Fibroblast of lung (primary cell): Measurements from ENCODE around the gene CMSS1. TPM values are rescaled to one million over a fixed set of nuclear protein-coding genes. Genes with fewer than 3 reads are reported as not detected.
A peak's percentile ranks its signal among the peaks of the same experiment; 100 is the strongest.

Experiments used
- DNase-seq, 2 donors: peaks; one replicate each; pipeline versions ENCODE4 v3.0.0 to v3.0.0-alpha.2; 2010; ENCODE audit warnings: low read depth in 2 of 2
- H2AFZ ChIP-seq: 2 replicates; pipeline ENCODE4 v1.5.1; 2012; ENCODE audit warnings: low read length, control low read depth, inconsistent platforms
- H3K27ac ChIP-seq: 2 replicates; pipeline ENCODE4 v1.5.1; 2011; ENCODE audit warnings: low read length, control low read depth; ENCODE audit not compliant: insufficient read depth
- H3K27me3 ChIP-seq: 2 replicates; pipeline ENCODE4 v1.5.1; 2011; ENCODE audit warnings: mild to moderate bottlenecking, low read length; ENCODE audit not compliant: control insufficient read depth, insufficient read depth
- H3K36me3 ChIP-seq: 2 replicates; pipeline ENCODE4 v1.5.1; 2011; ENCODE audit warnings: low read length; ENCODE audit not compliant: control insufficient read depth, insufficient read depth
- H3K4me1 ChIP-seq: 2 replicates; pipeline ENCODE4 v1.5.1; 2011; ENCODE audit warnings: low read length; ENCODE audit not compliant: control insufficient read depth, insufficient read depth; ENCODE audit errors: extremely low read depth
- H3K4me2 ChIP-seq: 2 replicates; pipeline ENCODE4 v1.5.1; 2011; ENCODE audit warnings: low read length, control low read depth; ENCODE audit not compliant: insufficient read depth; ENCODE audit errors: extremely low read depth
- H3K4me3 ChIP-seq, 4 experiments: fragments of 200-600 bp in 1 of 4; sonication (generic) in 1 of 4; replicated peaks in 1 of 4; 2 replicates each; pipeline ENCODE4 v1.5.1; 2011 to 2016; ENCODE audit warnings: low read length in 4 of 4, low read depth in 3 of 4, mild to moderate bottlenecking in 3 of 4, control low read depth in 2 of 4, inconsistent platforms in 1 of 4, mixed read lengths in 1 of 4; ENCODE audit not compliant: insufficient read depth in 1 of 4; ENCODE audit errors: control extremely low read depth in 1 of 4
- H3K79me2 ChIP-seq: 2 replicates; pipeline ENCODE4 v1.5.1; 2012; ENCODE audit warnings: mild to moderate bottlenecking, low read length, inconsistent platforms; ENCODE audit not compliant: control insufficient read depth, insufficient read depth
- H3K9ac ChIP-seq: 2 replicates; pipeline ENCODE4 v1.5.1; 2011; ENCODE audit warnings: mild to moderate bottlenecking, low read length, control low read depth; ENCODE audit not compliant: insufficient read depth
- H3K9me3 ChIP-seq: 2 replicates; pipeline ENCODE4 v1.5.1; 2012; ENCODE audit warnings: low read depth, low read length; ENCODE audit not compliant: control insufficient read depth, insufficient read depth
- H4K20me1 ChIP-seq: 2 replicates; pipeline ENCODE4 v1.5.1; 2011; ENCODE audit warnings: low read length; ENCODE audit not compliant: control insufficient read depth, insufficient read depth; ENCODE audit errors: extremely low read depth
- EZH2 ChIP-seq: IDR thresholded peaks from 2 replicates; pipeline ENCODE4 v1.5.1; 2012; ENCODE audit warnings: low read length, control low read depth, mild to moderate bottlenecking; ENCODE audit errors: missing control alignments
- polyA plus RNA-seq, 2 donors: library from polyadenylated mRNA; depleted of rRNA in 1 of 2; stranded (reverse) in 1 of 2; unstranded in 1 of 2; fragments of >200 nt; gene quantifications; 2 replicates each; pipeline ENCODE4 v1.2.1, GENCODE V29; 2011 to 2012; ENCODE audit warnings: missing spikeins in 1 of 2
- total RNA-seq: library from RNA; depleted of rRNA; stranded (reverse); fragments of >200 nt; gene quantifications from 2 replicates; pipeline ENCODE4 v1.2.1, GENCODE V29; 2014
- TF ChIP-seq, protein P1 (sequence below), 2 donors: IDR thresholded peaks in 1 of 2; conservative IDR thresholded peaks in 1 of 2; 1 replicate in 1 of 2; 2 replicates in 1 of 2; pipeline ENCODE4 v1.5.1; 2011 to 2012; ENCODE audit warnings: low read length in 2 of 2, control low read depth in 1 of 2, inconsistent platforms in 1 of 2, low read depth in 1 of 2, mild to moderate bottlenecking in 1 of 2

CMSS1 gene
- total and polyA plus RNA-seq, 2 donors (not counting 1 experiment from before 2014, with no cell fraction given): 6.9 to 13.2 TPM

- H3K36me3 ChIP-seq: no peaks in the 10 kb centered on the region
- no peak overlapping the region for H3K4me3 ChIP-seq
- H3K79me2 ChIP-seq: peaks cover 4% of the 10 kb centered on the region
- no peaks in the 10 kb centered on the region for H4K20me1 ChIP-seq
- peak overlapping the region; percentile 54 for H3K27ac ChIP-seq
- H3K4me1 ChIP-seq: peaks cover 19% of the 10 kb centered on the region
- no peak overlapping the region for H3K4me2 ChIP-seq
- DNase-seq: peak; percentile 64 to 81
- H3K27me3 ChIP-seq: no peaks in the 10 kb centered on the region
- no peaks in the 10 kb centered on the region for H3K9me3 ChIP-seq
- H2AFZ ChIP-seq: no peak overlapping the region
- no peak for TF ChIP-seq EZH2
- TF ChIP-seq, protein P1, sequence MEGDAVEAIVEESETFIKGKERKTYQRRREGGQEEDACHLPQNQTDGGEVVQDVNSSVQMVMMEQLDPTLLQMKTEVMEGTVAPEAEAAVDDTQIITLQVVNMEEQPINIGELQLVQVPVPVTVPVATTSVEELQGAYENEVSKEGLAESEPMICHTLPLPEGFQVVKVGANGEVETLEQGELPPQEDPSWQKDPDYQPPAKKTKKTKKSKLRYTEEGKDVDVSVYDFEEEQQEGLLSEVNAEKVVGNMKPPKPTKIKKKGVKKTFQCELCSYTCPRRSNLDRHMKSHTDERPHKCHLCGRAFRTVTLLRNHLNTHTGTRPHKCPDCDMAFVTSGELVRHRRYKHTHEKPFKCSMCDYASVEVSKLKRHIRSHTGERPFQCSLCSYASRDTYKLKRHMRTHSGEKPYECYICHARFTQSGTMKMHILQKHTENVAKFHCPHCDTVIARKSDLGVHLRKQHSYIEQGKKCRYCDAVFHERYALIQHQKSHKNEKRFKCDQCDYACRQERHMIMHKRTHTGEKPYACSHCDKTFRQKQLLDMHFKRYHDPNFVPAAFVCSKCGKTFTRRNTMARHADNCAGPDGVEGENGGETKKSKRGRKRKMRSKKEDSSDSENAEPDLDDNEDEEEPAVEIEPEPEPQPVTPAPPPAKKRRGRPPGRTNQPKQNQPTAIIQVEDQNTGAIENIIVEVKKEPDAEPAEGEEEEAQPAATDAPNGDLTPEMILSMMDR (conservative IDR thresholded peaks at IDR 0.05 in 1 of 2, IDR thresholded peaks at IDR 0.05 in 1 of 2; ENCODE audit: low read depth in 1 of 2, low read length in 2 of 2): peak; percentile 58 to 69
- no peak overlapping the region for H3K9ac ChIP-seq
Observed at GRCh38 chr3:99842826-99843589, 25.3 kb downstream of the CMSS1 start.

- Histone ChIP-seq H3K27ac (peak overlapping the region; percentile 54), H3K27me3 (no peaks in the 10 kb centered on the region), H3K9ac (peak overlapping the region; percentile 32), H4K20me1 (no peaks in the 10 kb centered on the region), H3K79me2 (peaks cover 11% of the 10 kb centered on the region), H3K4me1 (peaks cover 19% of the 10 kb centered on the region), H2AFZ (no peak overlapping the region), H3K4me3 (no peak overlapping the region), H3K36me3 (no peaks in the 10 kb centered on the region), H3K4me2 (peak overlapping the region; percentile 28), H3K9me3 (no peaks in the 10 kb centered on the region)
- peak in 1 of 2 donors; percentile 51 for DNase-seq
- TF ChIP-seq, protein P1 (conservative IDR thresholded peaks at IDR 0.05 in 1 of 2, IDR thresholded peaks at IDR 0.05 in 1 of 2; ENCODE audit: low read depth in 1 of 2, low read length in 2 of 2): no peak
- TF ChIP-seq EZH2: no peak
Observed at GRCh38 chr3:99843590-99844258, 26.1 kb downstream of the CMSS1 start.

GRCh38 chr3:99845331-99845730 lies 27.7 kb downstream of the CMSS1 start:
- Histone ChIP-seq H4K20me1 (no peaks in the 10 kb centered on the region), H3K9me3 (no peaks in the 10 kb centered on the region), H3K36me3 (no peaks in the 10 kb centered on the region), H2AFZ (no peak overlapping the region), H3K4me1 (peaks cover 19% of the 10 kb centered on the region), H3K9ac (no peak overlapping the region), H3K27me3 (no peaks in the 10 kb centered on the region), H3K4me3 (no peak overlapping the region), H3K27ac (peak overlapping the region; percentile 54), H3K79me2 (peaks cover 19% of the 10 kb centered on the region), H3K4me2 (peak overlapping the region; percentile 11)
- no peak for TF ChIP-seq EZH2
- TF ChIP-seq, protein P1 (conservative IDR thresholded peaks at IDR 0.05 in 1 of 2, IDR thresholded peaks at IDR 0.05 in 1 of 2; ENCODE audit: low read depth in 1 of 2, low read length in 2 of 2): no peak
- DNase-seq: no peak
